ENCODE data around the gene SLC26A1.
A peak's percentile ranks its signal among the peaks of the same experiment; 100 is the strongest.

The SLC26A1 gene

DNA sequence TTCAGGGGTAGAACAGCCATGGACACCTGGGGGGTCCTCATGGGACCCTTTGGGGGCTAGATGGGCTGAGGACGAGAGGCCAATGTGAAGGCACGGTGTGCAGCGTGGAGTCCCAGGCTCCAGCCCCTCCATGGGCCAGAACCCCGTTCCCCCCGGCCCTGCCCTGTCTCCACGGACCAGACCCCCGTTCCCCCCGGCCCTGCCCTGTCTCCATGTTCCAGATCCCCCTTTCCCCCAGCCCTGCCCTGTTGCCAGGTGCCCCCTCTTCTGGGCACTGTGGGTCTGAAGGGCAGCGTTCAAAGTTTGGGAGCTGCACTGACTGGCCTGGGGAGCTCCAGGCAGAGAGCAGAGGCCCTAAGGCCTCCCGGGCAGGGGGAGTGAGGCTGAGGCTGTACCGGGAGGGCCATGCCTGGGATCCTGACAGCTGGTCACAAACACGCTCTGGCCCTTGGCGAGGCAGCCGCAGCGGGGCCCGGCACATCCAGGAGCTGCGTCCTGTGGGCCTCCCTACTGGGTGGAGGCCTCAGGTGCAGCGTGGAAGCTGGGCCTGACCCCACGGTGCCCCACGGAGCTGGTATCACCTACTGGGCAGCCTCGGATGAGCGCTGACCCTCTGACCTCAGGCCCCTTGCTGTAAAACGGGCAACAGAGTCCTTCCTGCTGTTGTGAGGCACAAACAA lies 28.7 kb downstream of the SLC26A1 start:
- DNase-seq = no peak

DNA sequence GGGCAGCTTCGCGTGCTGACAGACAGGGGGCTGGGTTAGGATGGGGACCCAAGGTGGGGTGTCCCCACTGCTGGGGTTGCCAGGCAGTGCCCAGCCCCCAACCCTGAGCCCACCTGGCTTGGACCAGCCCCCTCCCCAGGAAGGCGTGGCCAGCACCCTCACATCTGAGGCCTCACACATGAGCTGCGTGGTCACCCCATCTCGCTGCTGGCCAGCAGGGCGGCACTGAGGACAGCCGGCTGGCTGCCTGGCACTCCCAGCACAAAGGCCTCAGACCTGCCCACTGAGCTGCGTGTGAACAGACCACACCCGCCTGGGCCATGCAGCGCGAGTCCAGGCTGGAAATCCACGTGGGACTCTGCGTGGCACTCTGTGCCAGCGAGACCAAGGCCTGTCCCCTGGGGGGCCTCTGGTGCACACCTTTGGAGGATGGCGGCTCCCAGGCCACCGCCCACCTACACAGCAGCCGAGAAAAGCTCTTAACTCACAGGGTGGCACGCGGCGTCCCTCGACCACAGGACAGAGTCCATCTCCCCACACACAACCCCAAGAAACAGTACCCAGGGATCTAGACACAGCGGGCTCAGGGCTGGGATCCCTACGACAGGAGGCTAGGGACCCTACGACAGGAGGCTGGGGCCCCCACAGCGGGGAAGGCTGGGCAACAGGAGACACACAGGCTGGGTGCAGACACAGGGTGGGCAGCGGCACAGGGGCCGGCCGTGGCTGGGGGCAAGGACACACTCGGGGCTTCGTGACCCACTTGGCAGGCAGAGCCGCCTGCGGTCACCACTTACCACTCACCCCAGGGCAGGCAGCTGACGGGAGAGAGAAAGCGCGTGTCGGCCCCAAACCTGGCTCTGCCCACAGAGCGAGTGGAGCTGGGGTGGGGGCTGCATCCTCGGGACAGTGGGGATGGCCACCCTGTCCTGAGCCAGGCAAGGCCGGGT lies 29.7 kb downstream of the SLC26A1 start:
- no peak for DNase-seq

DNA sequence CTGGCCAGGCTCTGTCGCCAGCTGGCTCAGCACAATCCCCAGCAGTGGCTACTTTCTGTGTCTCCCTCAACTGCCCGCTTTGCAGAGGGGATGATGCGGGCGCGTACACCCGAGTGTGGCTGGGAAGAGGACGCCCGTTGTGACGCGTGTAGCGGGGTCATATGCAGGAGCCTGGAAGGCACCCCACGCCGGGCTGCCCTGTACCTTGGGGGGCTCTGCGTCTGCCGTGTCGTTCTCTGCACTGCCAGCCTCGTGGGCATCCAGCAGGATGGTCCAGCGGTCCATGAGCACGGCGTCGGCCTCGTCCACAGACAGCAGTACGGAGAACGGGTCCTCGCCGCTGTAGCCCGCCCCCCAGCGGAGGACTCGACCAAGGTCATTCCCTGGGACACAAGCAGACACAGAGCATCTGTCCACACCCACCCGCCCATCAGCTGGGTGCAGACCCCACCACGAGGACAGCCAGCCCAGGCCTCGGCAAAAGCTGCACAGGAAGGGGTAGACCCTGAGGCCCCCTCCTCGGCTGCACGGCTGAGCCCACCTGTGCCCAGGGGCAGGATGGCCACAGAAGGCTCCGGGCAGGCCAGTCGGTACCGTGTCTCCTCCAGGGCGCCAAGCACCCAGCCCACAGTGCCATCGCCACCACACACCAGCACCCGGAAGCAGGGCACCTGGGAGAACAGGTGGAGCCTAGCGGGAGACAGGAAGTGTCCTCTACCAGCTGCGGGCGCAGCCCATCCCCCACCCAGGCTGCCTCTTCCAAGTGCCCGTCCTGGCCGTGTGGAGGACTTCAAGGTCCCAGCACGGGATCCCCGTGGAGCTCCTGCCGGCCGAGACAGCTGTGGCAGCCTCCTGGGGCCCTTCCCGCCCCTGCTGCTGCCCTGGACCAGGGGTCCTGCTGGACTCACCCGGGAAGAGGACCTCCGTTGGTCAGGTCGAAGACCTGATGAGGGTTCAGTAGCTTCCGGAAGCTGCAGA lies 30.7 kb downstream of the SLC26A1 start:
- DNase-seq = peak; percentile 51

DNA sequence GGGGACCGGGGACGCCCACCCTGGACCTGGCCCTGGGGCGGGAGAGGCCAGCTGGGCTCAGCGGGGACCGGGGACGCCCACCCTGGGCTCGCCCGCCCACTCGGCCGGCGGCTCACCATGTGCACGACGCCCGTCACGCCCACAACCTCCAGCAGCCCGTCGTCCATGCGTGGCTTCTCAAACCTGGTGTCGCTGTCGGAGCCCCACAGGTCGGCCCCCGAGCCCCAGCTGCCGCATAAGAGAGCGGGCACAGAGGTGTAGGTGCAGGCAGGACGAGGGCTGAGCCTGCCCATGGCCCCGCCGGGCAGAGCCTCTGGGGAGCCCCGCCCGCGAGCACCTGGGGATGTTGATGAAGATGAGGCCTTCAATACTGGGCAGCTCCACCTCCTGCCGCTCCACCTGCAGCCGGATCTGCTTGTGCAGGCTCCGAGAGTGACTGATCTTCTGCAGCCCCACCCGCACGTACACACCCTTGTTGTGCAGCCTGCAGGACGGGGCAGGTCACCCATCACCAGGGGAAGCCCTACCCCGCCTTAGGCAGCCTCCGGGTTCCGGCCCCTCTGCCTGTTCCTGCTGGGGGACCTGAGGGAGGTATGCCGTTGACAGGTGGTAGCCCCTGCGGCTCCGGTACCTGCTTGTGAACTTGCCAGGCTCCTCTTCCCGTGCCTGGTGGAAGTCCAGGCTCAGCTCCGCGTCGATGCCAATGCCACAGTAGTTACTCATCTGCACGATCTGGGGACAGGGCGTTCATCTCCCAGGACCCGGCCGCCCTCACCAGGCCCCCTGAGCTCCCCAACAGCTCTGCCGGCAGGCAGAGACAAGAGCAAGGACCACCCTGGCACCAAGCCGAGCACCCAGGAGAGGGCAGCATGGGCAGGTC lies 31.6 kb downstream of the SLC26A1 start:
- DNase-seq = no peak

DNA sequence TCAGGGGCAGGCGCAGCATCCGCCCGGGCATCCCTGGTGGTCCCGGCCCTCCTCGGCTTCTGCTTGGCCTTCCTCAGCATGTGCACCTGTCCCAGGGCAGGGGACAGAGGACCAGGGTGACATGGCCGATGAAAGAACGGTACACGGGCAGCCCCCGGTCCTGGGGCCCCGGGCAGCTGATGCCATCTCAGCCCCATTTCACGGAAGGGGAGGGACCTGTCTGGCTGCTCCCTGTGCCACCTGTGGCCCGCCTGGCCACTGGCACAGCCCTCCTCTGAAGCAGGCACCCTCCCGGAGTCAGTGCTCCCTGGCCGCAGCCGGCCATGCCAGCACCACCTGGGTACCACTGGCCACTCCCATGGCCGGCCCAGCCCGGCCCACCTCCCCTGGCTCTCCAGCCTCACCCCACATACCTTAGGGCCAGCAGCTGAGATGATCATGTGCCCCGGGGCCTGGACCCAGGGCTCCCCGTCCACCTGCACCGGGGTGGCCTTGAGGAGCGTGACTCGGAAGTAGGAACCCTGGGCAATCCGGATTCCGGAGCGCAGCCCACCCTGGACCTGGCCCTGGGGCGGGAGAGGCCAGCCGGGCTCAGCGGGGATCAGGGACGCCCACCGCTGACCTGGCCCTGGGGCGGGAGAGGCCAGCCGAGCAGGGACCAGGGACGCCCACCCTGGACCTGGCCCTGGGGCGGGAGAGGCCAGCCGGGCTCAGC lies 32.4 kb downstream of the SLC26A1 start:
- DNase-seq = no peak

DNA sequence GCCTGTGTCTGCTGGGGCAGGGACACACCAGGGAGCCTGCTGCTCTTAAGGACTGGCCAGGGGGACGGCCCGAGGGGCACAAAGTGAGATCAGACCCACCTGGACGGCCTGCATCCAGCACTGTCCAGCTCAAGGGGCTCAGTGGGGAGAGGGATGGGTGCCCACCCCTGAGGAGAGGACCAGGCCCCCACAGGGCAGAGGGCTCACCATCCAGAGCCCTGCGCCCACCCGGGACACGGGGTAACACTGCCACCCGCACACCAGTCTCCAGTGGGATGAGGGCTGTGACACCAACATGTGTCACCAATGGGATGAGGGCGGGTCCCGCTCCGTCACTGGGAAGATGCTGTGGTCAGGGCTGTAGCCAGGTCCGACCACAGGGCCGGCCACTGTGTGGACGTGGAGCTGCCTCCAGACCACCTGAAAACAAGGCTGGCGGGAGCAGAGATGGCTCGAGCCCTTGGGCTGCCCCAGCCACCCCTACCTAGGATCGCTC lies 33.0 kb downstream of the SLC26A1 start:
- DNase-seq = no peak

DNA sequence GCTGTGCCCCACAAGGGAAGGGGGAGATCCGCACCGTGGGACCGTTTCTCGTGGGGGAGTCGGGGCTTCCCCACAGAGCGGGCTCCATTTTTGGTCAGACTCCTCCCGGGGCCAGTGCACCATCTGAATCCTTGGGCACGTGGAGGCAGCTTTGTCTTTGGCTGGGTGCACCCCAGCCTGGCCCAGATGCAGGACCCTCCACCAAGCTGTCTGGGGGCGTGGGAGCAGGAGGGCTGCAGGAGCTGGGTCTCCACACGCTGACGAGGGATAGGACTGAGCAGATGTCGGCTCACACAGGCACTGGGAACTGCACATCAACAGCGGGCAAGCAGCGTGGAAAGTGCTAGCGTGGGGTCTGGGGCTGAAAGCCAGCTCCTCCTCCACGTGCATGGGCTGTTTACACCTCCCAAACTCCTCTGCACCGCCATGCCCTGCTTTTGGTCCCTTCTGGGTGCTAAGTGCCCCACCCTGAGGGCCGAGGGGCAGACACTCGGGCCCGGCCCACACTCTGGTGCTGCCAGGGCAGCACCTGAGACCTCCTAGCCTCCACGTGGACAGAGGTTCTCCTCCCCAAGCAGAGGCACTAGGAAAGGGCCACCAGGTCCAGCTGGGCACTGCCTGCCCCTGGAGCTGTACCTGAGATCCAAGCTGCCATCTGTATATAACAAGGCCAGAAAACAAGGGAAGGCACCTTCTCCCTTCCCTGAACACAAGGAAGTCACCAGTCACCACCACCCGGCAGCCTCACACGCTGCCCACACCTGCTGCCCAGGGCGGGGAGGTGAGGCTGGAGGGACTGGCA lies 33.7 kb downstream of the SLC26A1 start:
- no peak for DNase-seq

DNA sequence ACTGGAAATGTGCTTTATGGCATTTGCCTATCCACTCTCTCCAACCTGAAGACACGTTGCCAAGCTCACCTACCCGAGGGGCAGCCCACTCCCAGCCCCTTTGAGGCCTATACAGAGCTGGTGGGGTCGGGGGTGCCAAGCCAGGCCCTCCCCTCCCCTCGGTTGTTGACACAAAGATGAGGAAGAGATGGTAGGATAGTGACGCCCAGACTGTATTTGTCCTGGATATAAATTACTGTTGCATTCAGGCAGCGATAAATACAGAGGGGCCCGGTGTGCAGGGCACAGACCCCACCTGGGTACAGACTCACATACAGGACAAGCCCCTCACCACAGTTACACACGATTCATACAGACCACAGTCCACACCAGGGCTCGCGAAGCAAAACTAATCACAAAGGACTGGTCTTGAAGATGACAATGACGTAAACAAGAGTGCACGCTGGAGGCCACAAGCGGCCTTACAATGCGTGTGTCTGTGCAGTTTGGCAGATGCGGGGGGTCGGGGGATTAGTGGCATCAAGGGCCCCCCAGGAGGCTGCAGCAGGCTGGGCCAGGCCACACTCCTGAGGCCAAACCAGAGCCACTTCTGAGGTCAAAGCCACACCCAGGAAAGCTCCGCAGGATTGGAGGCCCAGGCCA lies 34.4 kb downstream of the SLC26A1 start:
- no peak for DNase-seq

DNA sequence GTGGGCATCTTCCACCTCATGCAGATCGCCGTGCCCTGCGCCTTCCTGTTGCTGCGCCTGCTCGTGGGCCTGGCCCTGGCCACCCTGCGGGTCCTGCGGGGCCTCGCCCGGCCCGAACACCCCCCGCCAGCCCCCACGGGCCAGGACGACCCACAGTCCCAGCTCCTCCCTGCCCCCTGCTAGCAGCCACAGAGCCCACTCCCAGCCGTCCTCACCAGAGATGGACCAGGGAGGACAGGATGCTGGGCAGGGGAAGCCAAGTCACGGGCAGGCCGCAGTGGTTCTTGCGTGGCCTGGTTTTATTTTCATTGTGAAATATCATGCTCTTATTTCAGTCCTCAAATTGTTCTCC lies 34.9 kb downstream of the SLC26A1 start:
- DNase-seq = no peak

DNA sequence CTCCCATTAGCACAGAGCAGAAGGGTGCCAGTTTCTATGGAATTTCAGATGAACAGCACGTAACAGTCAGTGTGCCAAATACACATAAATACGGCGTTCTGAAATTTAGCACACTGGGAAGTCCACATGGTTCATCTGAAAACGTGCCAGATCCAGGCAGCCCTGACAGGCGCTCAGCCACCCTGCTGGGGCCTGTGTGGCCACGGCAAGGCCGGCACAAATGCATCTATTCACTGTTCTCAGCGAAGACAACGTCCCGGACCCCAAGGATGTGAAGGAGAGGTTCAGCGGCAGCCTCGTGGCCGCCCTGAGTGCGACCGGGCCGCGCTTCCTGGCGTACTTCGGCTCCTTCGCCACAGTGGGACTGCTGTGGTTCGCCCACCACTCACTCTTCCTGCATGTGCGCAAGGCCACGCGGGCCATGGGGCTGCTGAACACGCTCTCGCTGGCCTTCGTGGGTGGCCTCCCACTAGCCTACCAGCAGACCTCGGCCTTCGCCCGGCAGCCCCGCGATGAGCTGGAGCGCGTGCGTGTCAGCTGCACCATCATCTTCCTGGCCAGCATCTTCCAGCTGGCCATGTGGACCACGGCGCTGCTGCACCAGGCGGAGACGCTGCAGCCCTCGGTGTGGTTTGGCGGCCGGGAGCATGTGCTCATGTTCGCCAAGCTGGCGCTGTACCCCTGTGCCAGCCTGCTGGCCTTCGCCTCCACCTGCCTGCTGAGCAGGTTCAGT lies 35.5 kb downstream of the SLC26A1 start:
- DNase-seq = no peak

DNA sequence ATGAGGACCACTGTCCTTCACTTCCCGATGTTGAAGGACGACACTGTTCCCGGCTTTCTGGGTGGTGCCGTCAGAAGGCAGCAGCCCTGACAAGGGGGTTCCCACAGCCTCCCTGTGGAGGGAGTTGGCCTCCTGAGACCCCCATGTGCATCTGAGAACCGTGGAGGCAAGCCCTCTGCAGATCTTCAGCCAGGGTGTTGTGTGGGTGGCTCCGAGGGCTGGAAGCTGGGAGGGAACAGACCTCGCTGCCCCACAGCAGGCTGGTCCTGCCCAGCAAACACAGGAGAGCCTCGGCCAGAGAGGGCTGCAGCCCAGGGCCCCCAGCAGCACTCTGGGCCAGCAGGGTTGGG lies 36.0 kb downstream of the SLC26A1 start:
- no peak for DNase-seq

DNA sequence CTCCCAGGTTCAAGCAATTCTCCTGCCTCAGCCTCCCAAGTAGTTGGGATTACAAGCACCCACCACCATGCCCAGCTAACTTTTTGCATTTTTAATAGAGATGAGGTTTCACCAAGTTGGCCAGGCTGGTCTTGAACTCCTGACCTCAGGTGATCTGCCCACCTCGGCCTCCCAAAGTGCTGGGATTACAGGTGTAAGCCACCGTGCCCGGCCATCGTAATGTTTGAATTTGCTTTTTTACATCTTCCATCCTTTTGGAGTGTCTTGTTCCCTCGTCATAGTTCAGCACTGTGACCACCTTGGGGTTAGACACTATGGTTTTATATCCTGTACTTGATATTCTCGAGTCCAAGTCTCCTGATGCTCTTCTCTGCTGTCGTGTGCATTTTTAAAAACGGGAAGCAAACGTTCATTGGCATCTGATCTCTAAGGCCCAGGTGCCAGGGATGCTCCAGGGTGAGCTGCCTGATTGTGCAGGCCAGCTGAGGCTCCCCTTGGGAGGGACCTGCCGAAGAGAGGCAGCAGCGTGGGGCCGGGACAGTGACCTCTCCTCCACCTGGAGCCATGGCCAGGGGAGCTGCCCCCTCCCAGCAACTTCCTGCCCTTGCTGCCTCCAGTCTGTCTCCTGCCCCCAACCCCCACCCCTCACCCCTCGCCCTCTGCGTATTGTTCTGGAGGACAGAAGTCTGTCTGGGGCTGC lies 36.5 kb downstream of the SLC26A1 start:
- DNase-seq = no peak

DNA sequence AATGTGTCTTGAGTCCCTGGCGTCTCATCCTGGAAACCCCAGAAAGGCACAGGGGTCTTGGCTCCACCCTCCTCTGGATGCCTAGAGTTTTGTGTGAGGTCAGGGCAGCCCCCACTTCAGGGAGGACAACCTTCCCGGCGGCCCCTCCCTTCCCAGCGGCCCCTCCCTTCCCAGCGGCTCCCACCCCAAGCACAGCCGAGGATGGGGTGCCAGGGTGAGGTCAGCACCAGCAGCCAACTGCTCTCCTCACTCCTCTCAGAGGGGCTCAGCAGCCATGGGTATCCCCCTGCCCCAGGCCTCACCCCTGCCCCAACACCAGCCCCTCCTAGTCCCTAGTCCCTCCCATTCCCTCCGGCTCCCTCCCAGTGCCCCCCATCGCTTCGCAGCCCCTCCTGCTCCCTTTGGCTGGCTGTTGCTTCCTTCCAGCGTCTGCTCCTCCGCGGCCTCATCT lies 37.2 kb downstream of the SLC26A1 start:
- no peak for DNase-seq

DNA sequence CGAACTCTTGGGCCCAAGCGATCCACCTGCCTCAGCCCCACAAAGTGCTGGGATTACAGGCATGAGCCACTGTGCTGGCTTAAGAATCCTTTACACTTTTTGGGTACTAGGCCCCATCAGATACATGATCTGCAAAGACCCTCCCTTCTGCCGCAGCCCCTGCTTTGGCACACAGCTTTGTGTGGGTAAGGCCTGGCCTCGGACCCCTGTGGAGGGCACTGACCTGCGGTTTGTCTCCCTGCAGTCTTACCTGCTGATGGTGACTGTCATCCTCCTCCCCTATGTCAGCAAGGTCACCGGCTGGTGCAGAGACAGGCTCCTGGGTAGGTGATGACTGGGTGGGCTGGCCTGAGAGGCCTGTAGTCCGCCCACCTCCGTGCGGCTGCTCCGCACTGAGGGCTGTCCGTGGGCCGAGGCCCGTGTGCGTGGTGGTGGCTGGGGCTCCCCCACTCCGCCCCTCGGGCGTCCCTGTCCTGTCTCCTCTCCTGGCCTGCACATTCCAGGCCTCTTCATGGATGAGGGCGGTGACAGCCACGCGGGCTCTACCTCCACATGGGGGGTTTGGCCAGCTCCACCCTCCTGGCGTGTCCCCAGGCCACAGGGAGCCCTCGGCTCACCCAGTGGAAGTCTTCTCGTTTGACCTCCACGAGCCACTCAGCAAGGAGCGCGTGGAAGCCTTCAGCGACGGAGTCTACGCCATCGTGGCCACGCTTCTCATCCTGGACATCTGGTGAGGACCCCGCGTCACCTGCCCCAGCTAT lies 37.9 kb downstream of the SLC26A1 start:
- no peak for DNase-seq

DNA sequence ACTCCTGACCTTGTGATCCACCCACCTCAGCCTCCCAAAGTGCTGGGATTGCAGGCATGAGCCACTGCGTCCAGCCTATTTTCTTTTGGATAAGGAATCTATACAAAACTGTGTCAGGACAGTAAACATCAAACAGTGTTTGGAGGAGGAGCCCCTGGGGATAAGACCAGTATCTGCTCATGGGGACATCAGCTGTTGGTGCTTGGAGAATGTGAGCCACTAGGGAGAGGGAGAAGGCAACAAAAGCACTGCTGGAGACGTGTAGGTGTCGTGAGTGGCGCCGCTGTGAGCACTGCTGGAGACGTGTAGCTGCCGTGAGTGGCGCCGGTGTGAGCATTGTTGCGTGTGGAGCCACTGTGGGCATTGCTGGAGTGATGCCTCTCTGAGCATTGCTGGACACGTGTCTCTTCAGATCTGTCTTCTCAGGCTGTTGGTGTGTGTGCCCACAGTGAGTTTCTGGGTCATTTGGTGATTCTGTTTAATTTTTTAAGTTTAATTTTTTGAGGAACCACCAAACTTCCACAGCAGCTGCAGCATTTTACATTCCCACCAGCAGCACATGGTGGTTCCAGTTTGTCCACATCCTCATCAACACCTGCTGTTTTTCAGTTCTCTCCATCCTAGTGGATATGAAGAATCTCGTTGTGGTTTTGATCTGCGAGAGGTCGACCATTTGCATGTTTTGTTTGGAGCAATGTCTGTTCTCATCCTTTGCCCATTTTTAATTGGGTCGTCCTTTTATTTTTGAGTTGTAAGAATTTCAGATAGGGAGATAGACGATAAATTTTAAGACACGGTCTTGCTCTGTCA lies 38.8 kb downstream of the SLC26A1 start:
- no peak for DNase-seq

DNA sequence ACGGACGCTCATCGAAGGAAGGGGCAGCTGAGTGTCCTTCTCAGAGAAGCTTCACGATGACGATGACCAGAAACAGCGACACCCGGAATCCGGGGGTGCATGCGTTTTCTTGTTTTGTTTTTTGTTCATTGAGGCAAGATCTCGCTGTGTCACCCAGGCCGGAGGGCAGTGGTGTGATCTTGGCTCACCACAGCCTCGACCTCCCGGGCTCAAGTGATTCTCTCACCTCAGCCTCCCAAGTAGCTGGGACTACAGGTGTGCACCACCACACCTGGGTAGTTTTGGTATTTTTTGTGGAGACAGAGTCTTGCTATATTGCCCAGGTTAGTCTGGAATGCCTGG lies 39.7 kb downstream of the SLC26A1 start:
- DNase-seq = no peak
